Hematopoietic multipotent progenitor cell treated with erythropoietin and hydrocortisone succinate and interleukin-3 and kit ligand, for 17 days (in vitro differentiated cells): ENCODE results near the gene PTPRQ.
"Not testable (repeated sequence)": the region's sequence is repeated elsewhere in the genome, so short reads cannot be mapped to it uniquely, and the experiment has no call there.

Experiments used
- DNase-seq: peaks from one replicate; pipeline ENCODE4 v3.0.0-alpha.2; 2015; ENCODE audit warnings: low spot score

Gene PTPRQ

DNA sequence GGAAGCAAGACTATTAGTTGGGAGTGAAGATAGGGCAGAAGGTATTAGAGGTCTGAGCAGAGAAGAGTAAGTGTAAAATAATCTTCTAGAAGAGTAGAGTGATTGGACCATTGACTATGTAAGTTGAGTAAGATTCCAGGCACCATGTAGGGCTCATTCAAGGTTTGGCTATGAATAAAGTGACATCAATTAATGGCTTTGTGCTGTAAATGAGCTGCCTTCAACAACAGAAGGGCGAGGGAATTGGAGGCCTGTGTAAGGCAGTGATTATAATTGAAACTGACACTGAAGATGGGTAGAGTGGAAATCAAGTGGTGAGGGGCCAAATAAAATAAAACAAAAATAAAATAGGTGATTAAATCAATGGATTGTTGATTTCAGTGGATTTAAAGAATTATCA, 26.4 kb downstream of the PTPRQ start:
- DNase-seq, result no peak

DNA sequence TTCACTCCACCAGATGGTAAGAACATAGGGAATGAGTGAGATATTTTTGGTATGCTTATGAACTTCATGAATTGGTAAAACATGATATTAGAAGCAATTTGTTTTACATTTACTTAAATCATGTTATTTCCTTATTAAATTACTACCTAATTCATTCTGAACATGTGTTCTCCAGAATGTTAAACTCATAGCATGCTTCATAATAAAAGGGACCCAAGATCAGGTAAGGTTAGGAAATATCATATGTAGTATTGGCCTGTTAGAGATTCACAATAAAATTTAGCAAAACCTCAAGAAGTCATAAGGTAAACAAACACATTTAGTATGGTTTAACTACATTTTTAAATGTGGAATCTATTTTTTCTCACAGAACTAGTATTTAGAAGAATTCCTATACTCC, 28.2 kb downstream of the PTPRQ start:
- DNase-seq, result no peak

DNA sequence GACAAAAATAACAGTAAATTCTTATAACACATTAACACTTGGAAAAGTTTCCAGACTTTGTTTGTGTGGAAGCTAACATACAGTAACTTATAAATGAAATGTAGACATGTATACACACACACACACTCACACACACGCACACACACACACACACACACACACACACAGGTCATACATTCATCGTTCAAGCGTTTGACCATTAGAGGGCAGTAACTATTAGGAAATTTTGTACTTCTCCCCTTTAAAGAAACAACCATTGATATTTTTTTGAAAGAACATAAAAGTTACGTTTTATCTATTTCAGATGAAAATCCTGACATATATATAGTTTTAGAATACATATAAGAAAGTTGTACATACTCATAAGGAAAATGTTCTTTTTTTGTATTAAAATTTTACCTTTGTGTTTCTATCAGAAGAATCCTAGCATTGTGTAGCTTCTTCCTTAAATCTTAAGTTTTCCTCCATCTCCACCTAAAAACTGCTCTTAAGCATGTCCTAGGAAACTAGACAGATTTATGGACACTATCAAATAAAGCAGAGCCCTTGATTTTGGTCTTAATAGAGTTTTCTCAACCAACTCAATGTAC, 29.0 kb downstream of the PTPRQ start:
- no peak for DNase-seq

DNA sequence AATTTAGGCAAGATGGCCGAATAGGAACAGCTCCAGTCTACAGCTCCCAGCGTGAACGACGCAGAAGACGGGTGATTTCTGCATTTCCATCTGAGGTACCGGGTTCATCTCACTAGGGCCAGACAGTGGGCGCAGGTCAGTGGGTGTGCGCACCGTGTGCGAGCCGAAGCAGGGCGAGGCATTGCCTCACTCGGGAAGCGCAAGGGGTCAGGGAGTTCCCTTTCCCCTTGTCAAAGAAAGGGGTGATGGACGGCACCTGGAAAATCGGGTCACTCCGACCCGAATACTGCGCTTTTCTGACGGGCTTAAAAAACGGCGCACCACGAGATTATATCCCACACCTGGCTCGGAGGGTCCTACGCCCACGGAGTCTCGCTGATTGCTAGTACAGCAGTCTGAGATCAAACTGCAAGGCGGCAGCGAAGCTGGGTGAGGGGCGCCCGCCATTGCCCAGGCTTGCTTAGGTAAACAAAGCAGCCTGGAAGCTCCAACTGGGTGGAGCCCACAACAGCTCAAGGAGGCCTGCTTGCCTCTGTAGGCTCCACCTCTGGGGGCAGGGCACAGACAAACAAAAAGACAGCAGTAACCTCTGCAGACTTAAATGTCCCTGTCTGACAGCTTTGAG, 33.6 kb downstream of the PTPRQ start:
- DNase-seq, result not testable (repeated sequence)

DNA sequence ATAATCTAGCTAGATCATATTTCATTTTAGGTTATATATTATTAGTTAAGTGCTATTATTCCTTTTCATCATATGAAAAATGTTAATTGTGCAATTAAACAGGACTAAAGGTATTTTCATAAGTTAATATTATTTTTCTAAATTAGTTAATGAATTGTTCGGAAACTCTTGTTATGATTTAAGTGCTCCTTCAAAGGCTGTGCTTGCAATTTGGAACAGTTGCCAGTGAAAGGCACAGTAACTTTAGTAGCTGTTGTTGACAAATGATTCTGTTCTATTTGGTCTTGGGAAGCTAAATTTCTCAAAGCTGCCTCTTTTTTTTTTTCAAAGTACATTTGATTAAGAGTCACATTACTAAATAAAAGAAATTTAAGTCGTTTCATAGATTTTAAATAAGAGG, 40.7 kb downstream of the PTPRQ start:
- no peak for DNase-seq

DNA sequence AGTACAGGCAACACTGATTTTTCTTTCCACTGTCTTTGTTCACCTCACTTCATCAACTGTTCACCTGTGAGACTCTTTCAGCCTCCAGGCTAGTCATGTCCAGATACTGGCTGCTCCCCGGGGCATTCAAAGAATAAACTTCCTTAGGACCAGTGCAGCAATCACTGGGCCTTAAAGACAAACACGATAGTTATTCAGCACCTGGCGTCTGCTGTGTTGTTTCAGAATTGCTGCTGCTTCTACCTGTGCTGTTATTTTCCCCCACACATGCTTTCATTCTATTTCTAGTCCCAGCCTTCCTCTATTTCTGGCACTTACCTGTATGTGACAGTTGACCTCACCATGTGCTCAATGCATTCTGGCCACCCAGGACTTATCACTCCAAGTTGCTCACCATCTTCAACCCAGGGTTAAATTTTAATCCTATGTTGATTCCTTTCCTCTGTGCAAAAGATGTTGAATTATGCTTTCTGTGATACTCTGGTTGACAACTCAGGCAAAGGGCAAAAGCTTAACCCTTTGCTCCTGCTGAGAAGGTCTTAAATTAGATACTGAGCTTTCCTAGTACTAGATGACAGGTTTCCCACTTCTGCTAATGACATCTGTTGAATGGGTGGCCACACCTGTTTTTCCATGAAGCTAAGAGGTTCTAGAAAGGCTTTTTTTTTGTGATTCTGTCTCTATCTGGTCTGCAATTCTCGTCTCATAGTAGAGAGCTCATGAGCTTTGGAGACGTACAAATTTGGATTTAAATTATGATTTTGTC, 41.4 kb downstream of the PTPRQ start:
- no peak for DNase-seq

DNA sequence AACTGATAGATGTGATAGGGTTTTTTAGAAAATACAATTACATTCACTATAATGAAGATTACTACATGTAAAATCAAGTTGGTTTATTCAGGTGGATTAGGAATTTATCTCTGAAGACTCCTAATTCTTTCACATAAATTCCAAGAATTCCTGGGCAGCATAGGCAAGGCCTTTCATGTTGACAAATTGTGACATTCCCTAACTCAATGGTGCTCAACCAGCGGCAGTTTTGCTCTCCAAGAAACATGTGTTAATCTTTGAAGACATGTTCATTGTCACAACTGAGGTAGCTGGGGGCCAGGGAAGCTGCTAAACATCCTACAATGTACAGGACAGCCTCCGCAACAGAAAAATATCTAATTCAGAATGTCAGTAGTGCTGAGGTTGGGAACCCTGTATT, 46.3 kb downstream of the PTPRQ start:
- no peak for DNase-seq

DNA sequence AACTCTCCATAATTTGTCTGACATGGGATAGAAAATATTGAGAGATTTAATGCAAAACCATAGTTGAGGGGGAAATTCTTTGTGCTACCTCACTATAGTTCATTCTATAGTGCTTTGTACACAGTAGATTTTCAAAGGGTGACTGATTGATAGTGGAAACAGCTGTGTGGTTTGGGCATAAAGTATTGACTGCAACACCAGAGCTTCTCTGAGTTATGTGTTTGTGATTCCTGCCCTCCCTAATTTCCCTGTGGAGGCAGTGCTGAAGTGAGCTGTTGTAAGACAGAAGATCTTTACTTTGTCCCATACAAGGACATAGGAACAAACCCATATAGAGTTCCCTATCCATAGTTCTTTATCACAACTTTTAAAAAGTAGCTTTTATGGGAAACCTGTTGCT, 47.1 kb downstream of the PTPRQ start:
- DNase-seq, result no peak

DNA sequence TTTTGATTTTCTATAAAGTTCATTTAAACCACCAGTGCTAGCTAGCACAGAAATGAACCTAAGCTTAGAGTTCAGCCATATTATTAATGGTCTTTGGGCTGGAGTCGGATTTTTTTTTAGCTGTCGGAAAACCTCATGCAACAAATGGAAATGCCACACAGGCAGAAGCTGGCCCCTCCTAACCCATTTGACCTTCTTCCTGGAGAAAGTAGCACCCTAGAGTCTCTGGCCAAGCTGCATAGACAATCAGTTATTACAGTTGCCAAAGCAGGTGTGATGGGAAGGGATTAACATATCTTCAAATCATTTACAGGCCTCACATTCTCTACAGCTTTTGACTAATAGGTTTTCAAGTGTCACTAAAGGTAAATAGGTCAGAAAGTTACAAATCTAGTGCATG, 49.4 kb downstream of the PTPRQ start:
- DNase-seq, result no peak

DNA sequence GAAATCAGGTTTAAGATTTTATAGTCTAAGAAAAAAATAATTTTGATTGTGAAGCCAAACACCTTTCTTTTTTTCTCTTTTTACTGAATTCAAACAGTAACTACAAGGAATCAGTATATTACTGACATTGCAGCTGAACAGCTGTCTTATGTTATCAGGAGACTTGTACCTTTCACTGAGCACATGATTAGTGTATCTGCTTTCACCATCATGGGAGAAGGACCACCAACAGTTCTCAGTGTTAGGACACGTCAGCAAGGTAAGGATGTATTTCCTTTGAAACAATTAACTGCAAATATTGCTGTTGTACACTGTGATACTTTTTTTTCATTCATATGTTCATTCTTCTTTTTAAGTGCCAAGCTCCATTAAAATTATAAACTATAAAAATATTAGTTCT, 50.8 kb downstream of the PTPRQ start:
- no peak for DNase-seq

DNA sequence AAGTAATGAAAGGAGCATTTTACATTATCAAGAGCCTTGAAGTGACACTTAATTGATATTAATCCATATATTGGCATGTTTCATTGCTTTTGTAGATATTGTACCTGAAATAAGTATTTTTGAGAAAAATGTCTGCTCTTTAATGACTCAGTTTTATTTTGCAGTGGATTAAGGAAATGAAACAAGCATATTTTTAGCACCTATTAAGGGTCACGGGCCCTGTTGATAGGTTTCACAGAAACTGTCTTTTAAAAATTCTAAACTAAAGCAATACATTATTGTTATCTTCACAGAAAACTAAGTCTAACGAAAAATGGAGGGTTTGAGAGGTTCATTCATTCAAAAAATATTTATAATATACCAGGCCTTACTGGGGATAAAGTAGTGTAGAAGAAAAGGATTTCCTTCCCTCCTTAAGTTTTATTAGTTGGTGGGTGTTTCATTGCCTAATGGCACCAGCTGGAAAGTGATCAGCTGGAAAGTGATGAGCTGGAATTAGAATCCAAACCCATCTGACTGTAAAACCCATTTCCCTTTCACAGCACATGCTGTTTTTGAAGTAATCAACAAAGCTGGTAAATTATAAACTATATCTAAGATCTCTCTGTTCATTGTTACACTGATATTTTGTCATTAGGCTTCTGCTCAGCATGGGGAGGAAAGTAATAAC, 54.2 kb downstream of the PTPRQ start:
- DNase-seq, result no peak

DNA sequence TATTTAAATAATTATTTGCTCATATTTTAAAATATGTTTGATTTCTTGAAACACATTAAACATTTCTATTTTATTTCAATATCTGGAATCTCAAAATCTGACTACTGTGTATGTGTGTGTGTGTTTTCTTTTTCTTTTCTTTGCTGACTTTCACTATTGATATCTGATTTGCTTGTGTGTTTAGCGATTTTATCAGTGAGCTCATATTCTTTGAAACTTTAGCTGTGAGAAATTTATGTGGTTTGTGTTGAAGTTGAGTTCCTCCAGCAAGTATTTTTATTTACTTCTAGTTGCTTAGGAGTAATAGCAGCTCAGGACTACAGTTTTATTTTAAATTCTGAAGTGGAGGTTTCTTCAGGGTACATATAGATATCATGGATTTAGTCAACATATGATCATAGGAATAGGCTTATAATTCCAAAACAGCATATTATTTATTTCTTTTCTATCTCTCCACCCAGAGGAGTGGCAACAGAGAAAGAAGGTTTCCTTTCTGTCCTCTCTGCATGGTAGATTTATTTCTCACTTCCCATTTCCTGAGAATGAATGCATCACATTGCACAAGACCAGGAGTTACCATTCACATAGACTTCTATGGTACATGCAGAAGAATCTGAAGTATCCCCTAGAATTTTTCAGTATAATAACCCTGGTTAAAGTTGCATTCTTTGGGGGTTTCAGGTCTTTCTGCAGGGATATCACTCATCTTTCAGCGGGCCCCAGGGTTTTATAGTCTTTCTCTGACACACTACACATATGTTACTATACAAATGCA, 60.5 kb downstream of the PTPRQ start:
- no peak for DNase-seq

DNA sequence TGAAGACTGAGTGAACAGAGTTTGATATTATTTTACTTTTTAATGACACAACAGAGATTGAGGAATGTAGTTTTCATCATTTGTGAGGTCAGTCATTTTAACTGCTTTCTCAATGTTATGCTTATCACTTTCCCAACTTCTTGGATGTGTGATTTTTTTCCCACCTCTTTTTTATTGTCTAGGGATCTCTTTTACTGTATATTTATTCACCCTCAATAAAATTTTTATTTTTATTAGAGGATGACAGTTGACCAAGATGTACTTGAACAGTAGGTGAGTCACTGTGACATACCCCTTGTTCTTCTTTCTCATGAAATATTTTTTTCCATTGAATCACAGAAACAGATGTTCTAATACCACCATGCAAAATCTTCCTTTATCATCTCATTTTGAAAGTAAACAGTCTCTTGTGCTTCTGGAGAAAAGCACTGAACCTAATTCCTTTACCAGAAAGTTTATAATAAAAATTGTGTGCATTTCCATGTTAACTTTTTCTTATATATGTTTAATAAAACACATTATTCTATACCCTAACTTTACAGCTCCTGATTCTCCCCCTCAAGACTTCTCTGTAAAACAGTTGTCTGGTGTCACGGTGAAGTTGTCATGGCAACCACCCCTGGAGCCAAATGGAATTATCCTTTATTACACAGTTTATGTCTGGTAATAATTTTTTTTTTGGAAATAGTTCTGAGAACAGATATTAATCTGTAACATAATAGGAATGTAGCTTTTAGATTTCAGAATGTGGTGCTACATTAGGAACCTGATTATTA, 65.9 kb downstream of the PTPRQ start:
- no peak for DNase-seq

DNA sequence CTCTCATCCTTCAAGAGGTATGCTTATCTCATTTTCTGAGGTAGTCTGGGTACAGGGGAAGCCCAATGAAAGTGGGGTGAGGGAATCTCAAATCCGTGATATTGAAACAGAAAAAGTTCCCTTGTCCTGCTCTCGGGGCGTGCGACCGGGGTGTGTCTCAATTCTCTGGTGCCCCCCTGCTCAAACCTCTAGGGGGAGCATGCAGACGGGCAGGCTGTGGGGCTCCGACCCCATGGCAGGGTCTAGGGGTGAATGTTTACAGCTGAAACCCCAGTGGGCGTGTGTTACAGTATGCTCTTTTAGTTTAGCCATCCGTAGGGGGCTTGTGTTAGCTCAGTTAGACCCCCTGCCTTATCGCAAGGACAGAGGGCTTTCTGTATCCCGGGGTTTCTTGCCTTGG, 68.7 kb downstream of the PTPRQ start:
- DNase-seq, result no peak

DNA sequence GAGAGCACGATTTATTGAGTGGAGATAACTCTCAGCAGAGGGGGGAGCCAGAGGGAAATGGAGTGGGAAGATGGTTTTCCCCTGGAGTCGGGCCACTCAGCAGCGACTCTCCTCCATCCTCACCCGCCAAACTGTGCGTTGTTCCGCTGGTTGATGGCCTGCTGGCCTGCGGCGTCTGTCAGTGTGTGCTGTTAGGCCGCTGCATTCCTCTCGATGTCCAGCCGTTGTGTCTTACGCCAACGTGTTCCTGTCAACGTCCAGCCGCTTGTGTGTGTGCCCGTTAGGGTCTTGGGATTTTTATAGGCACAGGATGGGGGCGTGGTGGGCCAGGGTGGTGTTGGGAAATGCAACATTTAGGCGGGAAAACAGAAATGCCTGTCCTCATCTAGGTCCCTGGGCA, 69.2 kb downstream of the PTPRQ start:
- DNase-seq, result no peak

DNA sequence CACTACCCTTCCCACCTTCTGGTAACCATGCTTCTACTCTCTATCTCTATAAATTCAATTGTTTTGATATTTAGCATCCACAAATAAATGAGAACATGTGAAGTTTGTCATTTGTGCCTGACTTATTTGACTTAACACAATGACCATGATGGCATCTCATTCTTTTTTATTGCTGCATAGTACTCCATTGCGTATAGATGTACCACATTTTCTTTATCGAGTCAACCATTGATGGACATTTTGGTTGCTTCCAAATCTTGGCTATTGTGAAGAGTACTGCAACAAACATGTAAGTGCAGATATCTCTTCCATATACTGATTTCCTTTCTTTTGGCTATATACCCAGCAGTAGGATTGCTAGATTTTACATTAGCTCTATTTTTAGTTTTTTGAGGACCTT, 73.6 kb downstream of the PTPRQ start:
- DNase-seq, result no peak

DNA sequence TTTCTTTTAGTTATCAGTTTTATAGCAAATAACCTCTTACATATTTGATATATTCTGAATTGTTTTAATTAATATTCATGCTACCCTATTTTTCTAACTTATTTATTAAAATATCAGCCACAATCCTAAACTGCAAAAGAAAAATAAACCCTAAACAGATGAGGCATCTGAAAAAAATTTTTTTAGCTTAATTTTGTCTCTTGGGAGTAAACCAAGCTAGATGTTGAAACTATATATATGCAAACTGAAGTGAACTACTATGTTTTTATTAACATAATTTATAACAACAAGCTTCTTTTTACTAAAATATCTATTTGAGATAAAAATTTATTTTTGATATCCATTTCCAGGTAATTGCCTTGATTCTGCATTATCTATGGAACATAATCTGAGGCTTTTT, 87.6 kb downstream of the PTPRQ start:
- DNase-seq, result no peak

DNA sequence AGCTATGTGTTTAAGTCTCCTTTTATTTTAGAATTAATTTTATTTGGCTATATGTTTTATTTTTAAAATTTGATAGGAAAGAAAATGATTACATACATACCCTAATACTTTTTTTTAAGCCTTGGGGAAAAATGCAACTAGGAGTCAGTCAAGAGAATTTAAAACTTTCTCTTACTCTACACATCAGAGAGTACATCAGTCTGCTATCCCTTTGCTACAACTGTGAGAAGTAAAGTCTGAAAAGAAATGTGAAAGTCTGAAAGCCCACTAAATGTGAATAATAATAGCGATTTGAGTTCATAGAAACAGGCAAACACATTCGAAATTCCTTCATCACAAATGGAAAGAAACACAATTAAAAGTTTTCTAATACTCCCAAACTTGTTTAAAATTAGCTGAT, 95.0 kb downstream of the PTPRQ start:
- no peak for DNase-seq

DNA sequence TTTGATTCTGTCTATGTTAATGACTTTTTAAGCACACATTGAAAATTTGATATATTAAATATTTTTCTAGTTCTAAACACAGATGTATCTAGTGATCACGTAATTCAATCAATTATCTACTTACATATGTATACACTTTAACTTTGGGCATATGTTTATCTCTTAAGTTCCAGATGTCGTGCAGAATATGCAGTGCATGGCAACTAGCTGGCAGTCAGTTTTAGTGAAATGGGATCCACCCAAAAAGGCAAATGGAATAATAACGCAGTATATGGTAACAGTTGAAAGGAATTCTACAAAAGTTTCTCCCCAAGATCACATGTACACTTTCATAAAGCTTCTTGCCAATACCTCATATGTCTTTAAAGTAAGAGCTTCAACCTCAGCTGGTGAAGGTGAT, 105.3 kb downstream of the PTPRQ start:
- DNase-seq, result no peak

DNA sequence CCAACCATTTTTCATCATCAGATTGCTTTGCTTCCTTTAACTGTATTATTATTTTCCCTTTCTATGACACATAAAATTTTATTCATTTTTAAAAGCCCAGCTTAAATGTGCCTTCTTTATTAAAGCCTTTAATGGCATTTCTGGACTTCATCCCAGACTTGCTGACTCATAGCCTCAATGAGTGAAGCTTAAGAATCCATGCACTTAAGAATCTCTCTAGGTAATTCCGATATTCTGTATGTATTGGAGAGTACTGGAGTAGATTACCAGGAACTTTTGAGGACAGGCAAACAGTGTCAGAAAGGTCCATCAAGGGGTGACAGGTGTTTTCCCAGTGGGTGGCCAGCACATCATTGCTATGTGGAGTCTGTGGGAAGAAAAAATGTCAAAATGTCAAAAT, 107.9 kb downstream of the PTPRQ start:
- no peak for DNase-seq

DNA sequence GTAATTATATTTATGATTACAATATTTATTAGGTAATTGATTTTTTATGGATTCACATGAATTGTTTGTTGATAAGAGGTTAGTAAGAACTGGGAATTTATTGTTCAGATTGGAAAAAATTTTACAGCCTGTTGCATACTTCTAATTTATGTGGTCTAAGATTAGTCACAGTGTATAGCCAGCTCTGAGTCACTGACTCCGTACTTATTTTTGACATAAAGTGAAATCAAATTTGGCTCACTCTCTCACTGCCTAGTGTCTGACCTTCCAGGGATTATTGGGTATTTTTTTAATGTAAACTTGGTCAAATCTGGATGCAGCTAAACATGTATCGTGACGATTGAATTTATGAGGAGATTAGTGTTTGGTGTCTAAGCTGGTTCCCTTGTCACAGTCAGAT, 109.3 kb downstream of the PTPRQ start:
- no peak for DNase-seq

DNA sequence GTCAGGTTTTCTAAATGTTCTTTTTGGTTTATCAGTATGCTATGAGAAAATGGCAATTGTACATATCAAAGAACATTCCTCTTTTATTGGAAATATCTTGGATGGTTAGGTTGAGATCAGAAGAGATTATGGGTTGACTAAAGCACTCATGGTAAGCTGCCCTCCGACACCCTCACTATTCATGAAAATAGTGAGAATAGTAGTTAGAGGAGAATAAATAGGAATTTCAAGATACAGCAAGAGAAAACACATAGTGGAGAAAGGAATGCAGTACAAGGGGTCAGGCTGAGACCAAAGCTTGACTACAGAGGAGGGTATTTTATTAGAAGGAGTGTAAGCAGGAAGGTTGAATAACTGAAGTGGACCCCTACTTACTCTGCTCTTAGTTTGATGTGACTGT, 112.5 kb downstream of the PTPRQ start:
- no peak for DNase-seq
